OCI-LY3 (cell line): ENCODE measurements around the gene MEIG1.

Source experiments
- EZH2phosphoT487 ChIP-seq: fragments of 200-600 bp; shearing (Covaris generic); IDR thresholded peaks from 2 replicates; pipeline ENCODE4 v1.6.1; 2018; ENCODE audit warnings: antibody characterized with exemption, mixed run types, low read depth
- TF ChIP-seq, protein P1 (sequence below): fragments of 200-600, 300-600 bp; sonication (generic); IDR thresholded peaks from 2 replicates; pipeline ENCODE4 v1.5.1; 2014; ENCODE audit warnings: antibody characterized with exemption, low read length, low read depth

DNA sequence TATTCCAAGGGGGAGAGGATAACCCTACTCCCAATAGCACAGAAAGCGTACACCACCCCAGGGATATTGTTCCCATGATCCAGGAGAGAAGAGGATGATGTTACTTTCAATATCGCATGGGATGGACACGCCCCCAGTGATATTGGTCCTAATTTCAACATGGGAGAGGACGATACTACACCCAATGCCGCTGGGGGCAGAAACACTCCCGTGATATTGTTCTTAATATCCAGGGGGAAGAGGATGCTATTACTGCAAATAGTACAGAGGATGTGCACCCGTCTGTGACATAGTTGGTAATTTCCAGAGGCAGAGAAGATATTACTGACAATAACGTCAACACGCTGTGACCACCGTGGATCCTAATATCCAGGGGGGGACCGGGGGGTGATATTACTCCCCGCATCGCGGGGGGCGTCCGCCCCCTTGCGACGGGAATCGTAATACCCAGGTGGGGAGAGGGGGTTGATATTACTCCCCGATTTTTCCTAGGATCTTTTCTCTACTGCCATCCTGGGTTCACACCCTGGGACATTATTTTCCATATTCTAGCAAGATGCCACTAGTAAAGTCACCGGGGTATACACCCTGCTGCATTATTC, 16.6 kb downstream of the MEIG1 start:
- no peak for TF ChIP-seq EZH2phosphoT487
- TF ChIP-seq, protein P1, sequence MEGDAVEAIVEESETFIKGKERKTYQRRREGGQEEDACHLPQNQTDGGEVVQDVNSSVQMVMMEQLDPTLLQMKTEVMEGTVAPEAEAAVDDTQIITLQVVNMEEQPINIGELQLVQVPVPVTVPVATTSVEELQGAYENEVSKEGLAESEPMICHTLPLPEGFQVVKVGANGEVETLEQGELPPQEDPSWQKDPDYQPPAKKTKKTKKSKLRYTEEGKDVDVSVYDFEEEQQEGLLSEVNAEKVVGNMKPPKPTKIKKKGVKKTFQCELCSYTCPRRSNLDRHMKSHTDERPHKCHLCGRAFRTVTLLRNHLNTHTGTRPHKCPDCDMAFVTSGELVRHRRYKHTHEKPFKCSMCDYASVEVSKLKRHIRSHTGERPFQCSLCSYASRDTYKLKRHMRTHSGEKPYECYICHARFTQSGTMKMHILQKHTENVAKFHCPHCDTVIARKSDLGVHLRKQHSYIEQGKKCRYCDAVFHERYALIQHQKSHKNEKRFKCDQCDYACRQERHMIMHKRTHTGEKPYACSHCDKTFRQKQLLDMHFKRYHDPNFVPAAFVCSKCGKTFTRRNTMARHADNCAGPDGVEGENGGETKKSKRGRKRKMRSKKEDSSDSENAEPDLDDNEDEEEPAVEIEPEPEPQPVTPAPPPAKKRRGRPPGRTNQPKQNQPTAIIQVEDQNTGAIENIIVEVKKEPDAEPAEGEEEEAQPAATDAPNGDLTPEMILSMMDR, result no peak
